ENCODE data around the gene LRRC32.

The LRRC32 gene

GRCh38 chr11:76656571-76657081 is 13.9 kb downstream of the LRRC32 start:
- ChIA-PET POLR2A (no interaction called here), CTCF (no interaction called here)
- DNase-seq (ENCODE audit: extremely low spot score), result no peak
- TF ChIP-seq LEF1 (IDR thresholded peaks at IDR 0.05; ENCODE audit: borderline replicate concordance) (no peak), SUZ12 (IDR thresholded peaks at IDR 0.05) (no peak), CTBP1 (IDR thresholded peaks at IDR 0.05; ENCODE audit: borderline replicate concordance) (no peak), ZNF384 (IDR thresholded peaks at IDR 0.05) (no peak), BHLHE40 (IDR thresholded peaks at IDR 0.05; ENCODE audit: borderline replicate concordance) (no peak), ELF4 (IDR thresholded peaks at IDR 0.05) (no peak), FOXM1 (IDR thresholded peaks at IDR 0.05; ENCODE audit: borderline replicate concordance) (no peak), SP1 (IDR thresholded peaks at IDR 0.05) (no peak)

DNA sequence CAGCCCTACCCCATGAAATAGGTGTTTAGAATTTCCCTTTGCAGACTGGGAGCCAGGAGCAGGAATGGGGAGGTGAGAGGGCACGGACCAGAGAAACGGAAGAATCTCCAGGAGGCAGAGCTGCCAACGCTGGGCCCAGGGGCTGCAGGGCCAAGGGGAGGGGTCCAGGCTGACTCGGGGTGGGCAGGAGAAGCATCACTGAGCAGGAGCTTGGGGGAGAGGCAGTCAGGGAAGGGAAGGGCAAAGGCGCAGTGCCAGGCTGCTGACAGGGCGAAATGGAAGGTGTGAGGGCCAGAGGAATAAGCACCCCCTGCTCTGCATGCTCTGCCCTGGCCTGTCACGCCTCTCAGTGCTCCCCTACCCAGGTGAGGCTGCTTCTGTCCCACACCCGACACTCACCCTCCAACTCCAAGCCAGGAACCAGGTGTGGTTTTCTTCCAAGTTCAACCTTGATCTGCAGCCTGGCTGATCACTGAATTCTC is 14.5 kb downstream of the LRRC32 start:
- no peak for DNase-seq (ENCODE audit: extremely low spot score)
- CTCF ChIA-PET, result no interaction called here
- TF ChIP-seq L3MBTL2 (conservative IDR thresholded peaks at IDR 0.05) (no peak), NFRKB (IDR thresholded peaks at IDR 0.05) (no peak), FOXM1 (IDR thresholded peaks at IDR 0.05; ENCODE audit: borderline replicate concordance) (no peak), PKNOX1 (IDR thresholded peaks at IDR 0.05) (no peak), TARDBP (IDR thresholded peaks at IDR 0.05) (no peak), ZNF384 (IDR thresholded peaks at IDR 0.05) (no peak), LEF1 (IDR thresholded peaks at IDR 0.05; ENCODE audit: borderline replicate concordance) (no peak), CTBP1 (IDR thresholded peaks at IDR 0.05; ENCODE audit: borderline replicate concordance) (no peak), FOXA1 (IDR thresholded peaks at IDR 0.05) (no peak), ELF4 (IDR thresholded peaks at IDR 0.05) (no peak), HDGF (IDR thresholded peaks at IDR 0.05; ENCODE audit: borderline replicate concordance) (no peak), SP1 (IDR thresholded peaks at IDR 0.05) (no peak)
- POLR2A ChIA-PET, result no interaction called here

DNA sequence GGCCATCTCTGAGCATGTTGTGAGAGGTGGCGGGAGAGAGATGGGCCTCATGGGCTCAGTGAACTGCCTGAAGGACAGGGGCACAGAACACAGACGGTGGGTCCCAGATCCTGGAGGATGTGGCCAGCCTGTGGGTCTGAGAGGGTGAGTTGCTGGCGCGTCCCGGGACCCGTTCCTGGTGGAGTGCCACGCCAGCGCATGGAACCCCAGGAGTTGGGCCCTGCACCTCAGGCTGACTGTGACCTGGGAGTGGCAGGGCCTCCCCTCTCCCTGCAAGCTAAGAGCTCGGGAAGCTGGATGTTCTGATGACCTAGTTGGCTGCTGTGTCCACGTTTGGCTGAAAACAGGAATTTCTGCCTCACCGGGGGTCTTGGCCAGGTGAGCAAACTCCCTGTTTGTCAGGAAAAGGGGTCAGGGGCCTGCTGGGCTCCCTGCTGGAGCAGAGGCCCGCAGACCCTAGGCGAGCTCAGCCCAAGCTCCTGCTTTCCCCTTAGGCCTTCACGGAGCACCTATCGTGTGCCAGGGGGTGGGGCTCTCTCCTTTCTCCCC is 15.0 kb downstream of the LRRC32 start:
- POLR2A ChIA-PET, result no interaction called here
- TF ChIP-seq LEF1 (IDR thresholded peaks at IDR 0.05; ENCODE audit: borderline replicate concordance) (no peak), ARNT (IDR thresholded peaks at IDR 0.05) (no peak), NFRKB (IDR thresholded peaks at IDR 0.05) (no peak), PKNOX1 (IDR thresholded peaks at IDR 0.05) (no peak), FOXA1 (IDR thresholded peaks at IDR 0.05) (no peak), CTBP1 (IDR thresholded peaks at IDR 0.05; ENCODE audit: borderline replicate concordance) (no peak), L3MBTL2 (conservative IDR thresholded peaks at IDR 0.05) (no peak), TARDBP (IDR thresholded peaks at IDR 0.05) (no peak), ELF4 (IDR thresholded peaks at IDR 0.05) (no peak), FOXM1 (IDR thresholded peaks at IDR 0.05; ENCODE audit: borderline replicate concordance) (no peak), HDGF (IDR thresholded peaks at IDR 0.05; ENCODE audit: borderline replicate concordance) (no peak), FOXK2 (IDR thresholded peaks at IDR 0.05) (no peak), BHLHE40 (IDR thresholded peaks at IDR 0.05; ENCODE audit: borderline replicate concordance) (no peak), SUZ12 (IDR thresholded peaks at IDR 0.05) (no peak), ZNF384 (IDR thresholded peaks at IDR 0.05) (no peak), SP1 (IDR thresholded peaks at IDR 0.05) (no peak)
- CTCF ChIA-PET, result no interaction called here
- no peak for DNase-seq (ENCODE audit: extremely low spot score)

DNA sequence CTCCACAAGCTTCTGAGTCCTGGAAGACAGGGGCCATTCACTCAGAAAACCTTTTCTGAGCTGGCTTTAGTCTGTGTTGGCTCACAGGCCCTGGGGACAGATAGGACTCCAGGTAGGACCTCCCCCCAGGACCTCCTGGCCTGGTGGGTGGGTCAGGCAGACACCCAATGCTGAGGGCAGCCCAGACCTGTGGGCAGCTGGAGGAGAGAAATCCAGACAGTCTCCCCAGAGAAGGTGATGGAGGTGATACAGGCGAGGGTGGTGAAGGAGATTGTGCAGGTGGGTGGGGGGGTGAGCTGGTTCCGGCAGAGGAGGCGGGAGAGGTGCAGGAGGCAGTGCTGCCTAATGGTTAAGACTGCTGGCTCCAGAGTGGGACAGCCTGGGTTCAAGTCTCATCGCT is 15.6 kb downstream of the LRRC32 start:
- POLR2A ChIA-PET, result no interaction called here

GRCh38 chr11:76654298-76654851 is 16.2 kb downstream of the LRRC32 start:
- no peak for TF ChIP-seq PKNOX1 (IDR thresholded peaks at IDR 0.05)
- TF ChIP-seq L3MBTL2 (conservative IDR thresholded peaks at IDR 0.05), result no peak
- no peak for TF ChIP-seq SP1 (IDR thresholded peaks at IDR 0.05)
- TF ChIP-seq FOXK2 (IDR thresholded peaks at IDR 0.05), result no peak
- TF ChIP-seq LEF1 (IDR thresholded peaks at IDR 0.05; ENCODE audit: borderline replicate concordance), result no peak
- no peak for TF ChIP-seq NFRKB (IDR thresholded peaks at IDR 0.05)
- TF ChIP-seq BHLHE40 (IDR thresholded peaks at IDR 0.05; ENCODE audit: borderline replicate concordance), result no peak
- no peak for TF ChIP-seq TARDBP (IDR thresholded peaks at IDR 0.05)
- TF ChIP-seq SUZ12 (IDR thresholded peaks at IDR 0.05), result no peak
- TF ChIP-seq FOXM1 (IDR thresholded peaks at IDR 0.05; ENCODE audit: borderline replicate concordance), result no peak
- no peak for TF ChIP-seq ZNF384 (IDR thresholded peaks at IDR 0.05)
- no peak for TF ChIP-seq CTBP1 (IDR thresholded peaks at IDR 0.05; ENCODE audit: borderline replicate concordance)
- TF ChIP-seq ARNT (IDR thresholded peaks at IDR 0.05), result no peak
- TF ChIP-seq ELF4 (IDR thresholded peaks at IDR 0.05), result no peak
- TF ChIP-seq FOXA1 (IDR thresholded peaks at IDR 0.05), result no peak
- no peak for TF ChIP-seq HDGF (IDR thresholded peaks at IDR 0.05; ENCODE audit: borderline replicate concordance)
- ChIA-PET CTCF (interaction anchor here (0.9 kb wide), 1 partner anchor 76 kb away, joined by 3 read pairs; no protein-coding TSS in a partner anchor), POLR2A (no interaction called here)
- DNase-seq (ENCODE audit: extremely low spot score), result no peak

More for the DNA sequence above, 15.6 kb downstream of the LRRC32 start:
- DNase-seq (ENCODE audit: extremely low spot score), result no peak
- no peak for TF ChIP-seq BHLHE40 (IDR thresholded peaks at IDR 0.05; ENCODE audit: borderline replicate concordance)
- no peak for TF ChIP-seq CTBP1 (IDR thresholded peaks at IDR 0.05; ENCODE audit: borderline replicate concordance)
- no peak for TF ChIP-seq ZNF384 (IDR thresholded peaks at IDR 0.05)
- no peak for TF ChIP-seq NFRKB (IDR thresholded peaks at IDR 0.05)
- TF ChIP-seq FOXK2 (IDR thresholded peaks at IDR 0.05), result no peak
- no peak for TF ChIP-seq LEF1 (IDR thresholded peaks at IDR 0.05; ENCODE audit: borderline replicate concordance)
- TF ChIP-seq SP1 (IDR thresholded peaks at IDR 0.05), result no peak
- TF ChIP-seq FOXA1 (IDR thresholded peaks at IDR 0.05), result no peak
- no peak for TF ChIP-seq SUZ12 (IDR thresholded peaks at IDR 0.05)
- no peak for TF ChIP-seq TARDBP (IDR thresholded peaks at IDR 0.05)
- TF ChIP-seq ELF4 (IDR thresholded peaks at IDR 0.05), result no peak
- no peak for TF ChIP-seq PKNOX1 (IDR thresholded peaks at IDR 0.05)
- no peak for TF ChIP-seq ARNT (IDR thresholded peaks at IDR 0.05)
- no peak for TF ChIP-seq L3MBTL2 (conservative IDR thresholded peaks at IDR 0.05)
- TF ChIP-seq FOXM1 (IDR thresholded peaks at IDR 0.05; ENCODE audit: borderline replicate concordance), result no peak
- no peak for TF ChIP-seq HDGF (IDR thresholded peaks at IDR 0.05; ENCODE audit: borderline replicate concordance)
- CTCF ChIA-PET, result interaction anchor here (0.9 kb wide), 1 partner anchor 77 kb away, joined by 3 read pairs; no protein-coding TSS in a partner anchor

All from HEK293T (cell line).